ENCODE results near the gene DGCR8. TPM values are rescaled to one million over a fixed set of nuclear protein-coding genes. Genes with fewer than 3 reads are reported as not detected.
A peak's percentile ranks its signal among the peaks of the same experiment; 100 is the strongest.

The DGCR8 gene
- total RNA-seq, 1 donor from 2014 or later, result 29.1 TPM

- H3K4me3 Mint-ChIP-seq, result no peak overlapping the region
These were observed 15.5 kb downstream of the DGCR8 start for GRCh38 chr22:20095521-20095920.

GRCh38 chr22:20096574-20097420, 16.8 kb downstream of the DGCR8 start:
- no peaks in the 10 kb centered on the region for H3K9me3 ChIP-seq (ENCODE audit: low read depth)

More at GRCh38 chr22:20095521-20095920, 15.5 kb downstream of the DGCR8 start:
- peaks cover 51% of the 10 kb centered on the region for H4K20me1 ChIP-seq (ENCODE audit: low read depth)
- H3K4me1 ChIP-seq, result no peaks in the 10 kb centered on the region
- H3K9me3 Mint-ChIP-seq, result no peaks in the 10 kb centered on the region
- H3K79me2 ChIP-seq (ENCODE audit: low read depth), result peaks cover 61% of the 10 kb centered on the region
- H3K9ac ChIP-seq, result no peak overlapping the region
- H2AFZ ChIP-seq (replicated peaks), result no peak overlapping the region
- no peaks in the 10 kb centered on the region for H3K27me3 ChIP-seq
- no peaks in the 10 kb centered on the region for H3K9me3 ChIP-seq (ENCODE audit: low read depth)
- H3K36me3 ChIP-seq, result peaks cover 32% of the 10 kb centered on the region
- no peak for DNase-seq (ENCODE audit: low spot score)
- peaks cover 78% of the 10 kb centered on the region for H3K36me3 Mint-ChIP-seq
- H3K4me1 Mint-ChIP-seq, result no peaks in the 10 kb centered on the region
- TF ChIP-seq EZH2phosphoT487 (IDR thresholded peaks at IDR 0.05) (no peak), CTCF (IDR thresholded peaks at IDR 0.05) (no peak), EZH2 (IDR thresholded peaks at IDR 0.05) (no peak)
- H3K4me3 ChIP-seq, result no peak overlapping the region
- H3K27me3 Mint-ChIP-seq (ENCODE audit: insufficient read depth, low read depth), result peaks cover 5% of the 10 kb centered on the region
- no peak overlapping the region for H3K4me2 ChIP-seq
- H3K27ac Mint-ChIP-seq, result peak overlapping the region; percentile 44
- H3F3A ChIP-seq (ENCODE audit: low read depth), result peaks cover 4% of the 10 kb centered on the region
- no peak overlapping the region for H3K27ac ChIP-seq

GRCh38 chr22:20099099-20099711, 19.2 kb downstream of the DGCR8 start:
- no peak overlapping the region for H3K27ac ChIP-seq
- DNase-seq (ENCODE audit: low spot score), result no peak
- H3K9ac ChIP-seq, result no peak overlapping the region
- H4K20me1 ChIP-seq (ENCODE audit: low read depth), result peaks cover 63% of the 10 kb centered on the region
- H3K27me3 ChIP-seq, result no peaks in the 10 kb centered on the region
- no peaks in the 10 kb centered on the region for H3K4me1 ChIP-seq
- H2AFZ ChIP-seq (replicated peaks), result no peak overlapping the region
- no peak for TF ChIP-seq EZH2phosphoT487 (IDR thresholded peaks at IDR 0.05)
- no peak for TF ChIP-seq CTCF (IDR thresholded peaks at IDR 0.05)
- TF ChIP-seq EZH2 (IDR thresholded peaks at IDR 0.05), result no peak
- Mint-ChIP-seq H3K36me3 (peaks cover 62% of the 10 kb centered on the region), H3K4me1 (no peaks in the 10 kb centered on the region), H3K9me3 (no peaks in the 10 kb centered on the region), H3K27ac (no peak overlapping the region), H3K27me3 (ENCODE audit: insufficient read depth, low read depth) (no peaks in the 10 kb centered on the region), H3K4me3 (no peak overlapping the region)
- no peak overlapping the region for H3K4me3 ChIP-seq
- H3K36me3 ChIP-seq, result peaks cover 38% of the 10 kb centered on the region
- H3K79me2 ChIP-seq (ENCODE audit: low read depth), result peaks cover 88% of the 10 kb centered on the region
- H3K9me3 ChIP-seq (ENCODE audit: low read depth), result no peaks in the 10 kb centered on the region
- no peaks in the 10 kb centered on the region for H3F3A ChIP-seq (ENCODE audit: low read depth)
- no peak overlapping the region for H3K4me2 ChIP-seq

More at GRCh38 chr22:20096574-20097420, 16.8 kb downstream of the DGCR8 start:
- Histone ChIP-seq H3K4me1 (no peaks in the 10 kb centered on the region), H3K27me3 (no peaks in the 10 kb centered on the region), H3K4me3 (no peak overlapping the region), H2AFZ (replicated peaks) (no peak overlapping the region), H3K4me2 (no peak overlapping the region), H3F3A (ENCODE audit: low read depth) (no peaks in the 10 kb centered on the region), H3K9ac (no peak overlapping the region), H3K36me3 (peaks cover 30% of the 10 kb centered on the region), H3K27ac (no peak overlapping the region), H4K20me1 (ENCODE audit: low read depth) (peaks cover 45% of the 10 kb centered on the region), H3K79me2 (ENCODE audit: low read depth) (peaks cover 66% of the 10 kb centered on the region)
- TF ChIP-seq EZH2phosphoT487 (IDR thresholded peaks at IDR 0.05) (no peak), EZH2 (IDR thresholded peaks at IDR 0.05) (no peak), CTCF (IDR thresholded peaks at IDR 0.05) (no peak)
- Mint-ChIP-seq H3K9me3 (no peaks in the 10 kb centered on the region), H3K4me3 (no peak overlapping the region), H3K27ac (no peak overlapping the region), H3K27me3 (ENCODE audit: insufficient read depth, low read depth) (peaks cover 2% of the 10 kb centered on the region), H3K4me1 (no peaks in the 10 kb centered on the region), H3K36me3 (peaks cover 72% of the 10 kb centered on the region)
- DNase-seq (ENCODE audit: low spot score), result no peak

All from neural progenitor cell (in vitro differentiated cells).